GM19463 (cell line): ENCODE data around the gene GRAMD2B.
"Not testable (repeated sequence)": the region's sequence is repeated elsewhere in the genome, so short reads cannot be mapped to it uniquely, and the experiment has no call there.

ENCODE experiments used
- ATAC-seq: cut with Tn5 transposase; IDR thresholded peaks from one replicate; pipeline ENCODE4 v1.9.1; 2021; ENCODE audit warnings: mild to moderate bottlenecking, moderate library complexity; ENCODE audit not compliant: unreplicated experiment

The GRAMD2B gene

GRCh38 chr5:126422994-126423788 is at the start of gene GRAMD2B:
Gene GRAMD2B, plus strand, starts transcription at chr5:126423409. Its CDS starts 198 bp downstream, at chr5:126423607.
- peak; percentile 80 for ATAC-seq

GRCh38 chr5:126374109-126374416 is 49.1 kb upstream of the GRAMD2B start:
- no peak for ATAC-seq

- ATAC-seq = no peak
Observed at GRCh38 chr5:126376443-126376842, 46.8 kb upstream of the GRAMD2B start.

- no peak for ATAC-seq
Observed at GRCh38 chr5:126377424-126377823, 45.8 kb upstream of the GRAMD2B start.

GRCh38 chr5:126380316-126380715 is 42.9 kb upstream of the GRAMD2B start:
- not testable (repeated sequence) for ATAC-seq

GRCh38 chr5:126383246-126383645 is 40.0 kb upstream of the GRAMD2B start:
- ATAC-seq = no peak

GRCh38 chr5:126383776-126384175 is 39.4 kb upstream of the GRAMD2B start:
- no peak for ATAC-seq

- no peak for ATAC-seq
Observed at GRCh38 chr5:126384985-126385384, 38.2 kb upstream of the GRAMD2B start.

- ATAC-seq = no peak
Observed at GRCh38 chr5:126385524-126386502, 37.4 kb upstream of the GRAMD2B start.

GRCh38 chr5:126389179-126389578 is 34.0 kb upstream of the GRAMD2B start:
- no peak for ATAC-seq

GRCh38 chr5:126390051-126390450 is 33.2 kb upstream of the GRAMD2B start:
- ATAC-seq = no peak

- ATAC-seq = no peak
Observed at GRCh38 chr5:126391386-126391785, 31.8 kb upstream of the GRAMD2B start.

GRCh38 chr5:126394211-126394788 is 28.9 kb upstream of the GRAMD2B start:
- ATAC-seq = no peak

GRCh38 chr5:126395198-126395597 is 28.0 kb upstream of the GRAMD2B start:
- ATAC-seq = no peak

- ATAC-seq = no peak
Observed at GRCh38 chr5:126395605-126396004, 27.6 kb upstream of the GRAMD2B start.

GRCh38 chr5:126396721-126397120 is 26.5 kb upstream of the GRAMD2B start:
- not testable (repeated sequence) for ATAC-seq

GRCh38 chr5:126398791-126399190 is 24.4 kb upstream of the GRAMD2B start:
- ATAC-seq = no peak

GRCh38 chr5:126400621-126401251 is 22.5 kb upstream of the GRAMD2B start:
- no peak for ATAC-seq

- ATAC-seq = no peak
Observed at GRCh38 chr5:126402621-126403555, 20.3 kb upstream of the GRAMD2B start.

- no peak for ATAC-seq
Observed at GRCh38 chr5:126403876-126404275, 19.3 kb upstream of the GRAMD2B start.
